ENCODE results near the gene ARHGEF19. TPM values are rescaled to one million over a fixed set of nuclear protein-coding genes. Genes with fewer than 3 reads are reported as not detected.

ARHGEF19 gene
- total RNA-seq, 3 donors from 2014 or later (not counting 1 experiment from before 2014, with no cell fraction given) = 14.6 to 18.9 (median 15.8) TPM

- intact Hi-C loops (cut with micrococcal nuclease) = no loop called here
- Histone ChIP-seq H3K4me3 (ENCODE audit: low read length) (no peak overlapping the region), H3K36me3 (ENCODE audit: control insufficient read depth, insufficient read depth, low read length) (no peaks in the 10 kb centered on the region), H3K4me1 (ENCODE audit: control insufficient read depth, insufficient read depth, low read length) (peaks cover 4% of the 10 kb centered on the region), H3K27me3 (ENCODE audit: control insufficient read depth, insufficient read depth, low read length) (peaks cover 2% of the 10 kb centered on the region), H3K9me3 (ENCODE audit: control insufficient read depth, insufficient read depth, low read length) (no peaks in the 10 kb centered on the region), H3K27ac (ENCODE audit: low read length) (no peak overlapping the region)
- H3K27me3 Mint-ChIP-seq (ENCODE audit: low read depth in 2 of 2) = peaks cover 0 to 6% of the 10 kb centered on the region in 2 donors
- no peaks in the 10 kb centered on the region for H3K9me3 Mint-ChIP-seq
- ATAC-seq (no peak), DNase-seq (no peak)
- H3K4me3 Mint-ChIP-seq = no peak overlapping the region
- H3K27ac Mint-ChIP-seq = no peak overlapping the region
- WGBS (ENCODE audit: insufficient coverage) = 86% methylated on average over 10 of the region's 10 CpGs
- H3K4me1 Mint-ChIP-seq = no peaks in the 10 kb centered on the region
- TF ChIP-seq CTCF (IDR thresholded peaks at IDR 0.05) = no peak
- no peaks in the 10 kb centered on the region for H3K36me3 Mint-ChIP-seq
Observed at GRCh38 chr1:16184557-16185303, 27.7 kb downstream of the ARHGEF19 start.

GRCh38 chr1:16183765-16184556, 28.5 kb downstream of the ARHGEF19 start:
- H3K4me1 Mint-ChIP-seq = no peaks in the 10 kb centered on the region
- no peak for ATAC-seq

GRCh38 chr1:16183179-16183578, 29.3 kb downstream of the ARHGEF19 start:
- no peak for TF ChIP-seq CTCF (IDR thresholded peaks at IDR 0.05)
- Mint-ChIP-seq H3K4me1 (no peaks in the 10 kb centered on the region), H3K27me3 (ENCODE audit: low read depth in 2 of 2) (peaks cover 4 to 9% of the 10 kb centered on the region in 2 donors), H3K36me3 (no peaks in the 10 kb centered on the region), H3K4me3 (no peak overlapping the region), H3K27ac (no peak overlapping the region), H3K9me3 (no peaks in the 10 kb centered on the region)
- H3K9me3 ChIP-seq (ENCODE audit: control insufficient read depth, insufficient read depth, low read length) = no peaks in the 10 kb centered on the region
- ATAC-seq (no peak), DNase-seq (no peak)
- H3K27me3 ChIP-seq (ENCODE audit: control insufficient read depth, insufficient read depth, low read length) = no peaks in the 10 kb centered on the region
- intact Hi-C loops (cut with micrococcal nuclease) = no loop called here
- H3K4me1 ChIP-seq (ENCODE audit: control insufficient read depth, insufficient read depth, low read length) = peaks cover 4% of the 10 kb centered on the region
- H3K27ac ChIP-seq (ENCODE audit: low read length) = no peak overlapping the region
- H3K36me3 ChIP-seq (ENCODE audit: control insufficient read depth, insufficient read depth, low read length) = no peaks in the 10 kb centered on the region
- no peak overlapping the region for H3K4me3 ChIP-seq (ENCODE audit: low read length)
- WGBS (ENCODE audit: insufficient coverage) = 90% methylated on average over 13 of the region's 13 CpGs

More at GRCh38 chr1:16183765-16184556, 28.5 kb downstream of the ARHGEF19 start:
- Mint-ChIP-seq H3K27me3 (ENCODE audit: low read depth in 2 of 2) (peaks cover 3 to 4% of the 10 kb centered on the region in 2 donors), H3K4me3 (no peak overlapping the region), H3K9me3 (no peaks in the 10 kb centered on the region), H3K36me3 (no peaks in the 10 kb centered on the region), H3K27ac (no peak overlapping the region)
- TF ChIP-seq CTCF (IDR thresholded peaks at IDR 0.05) = no peak
- Histone ChIP-seq H3K9me3 (ENCODE audit: control insufficient read depth, insufficient read depth, low read length) (no peaks in the 10 kb centered on the region), H3K36me3 (ENCODE audit: control insufficient read depth, insufficient read depth, low read length) (no peaks in the 10 kb centered on the region), H3K27ac (ENCODE audit: low read length) (no peak overlapping the region), H3K4me3 (ENCODE audit: low read length) (no peak overlapping the region), H3K4me1 (ENCODE audit: control insufficient read depth, insufficient read depth, low read length) (peaks cover 4% of the 10 kb centered on the region), H3K27me3 (ENCODE audit: control insufficient read depth, insufficient read depth, low read length) (peaks cover 2% of the 10 kb centered on the region)
- DNase-seq = no peak
- intact Hi-C loops (cut with micrococcal nuclease) = no loop called here
- WGBS (ENCODE audit: insufficient coverage) = 89% methylated on average over 19 of the region's 19 CpGs

All from natural killer cell (primary cell).